GM21576 (cell line): ENCODE data around the gene CIAO3.
A peak's percentile ranks its signal among the peaks of the same experiment; 100 is the strongest.

Experiments
- ATAC-seq: cut with Tn5 transposase; IDR thresholded peaks from one replicate; pipeline ENCODE4 v1.9.1; 2021; ENCODE audit warnings: mild to moderate bottlenecking, moderate library complexity; ENCODE audit not compliant: unreplicated experiment

CIAO3 gene

GRCh38 chr16:679814-680624 is 60.8 kb downstream of the CIAO3 start, which contains the start of gene STUB1:
Gene STUB1, plus strand, starts transcription at chr16:680410. Its CDS starts 116 bp downstream, at chr16:680526.
- peak; percentile 33 for ATAC-seq
